Activated T-helper 2 cell treated with anti-CD3 and anti-CD28 coated beads, Interferon-gamma antibody, Interleukin-2, Interleukin-4, amounts not matched to agents 10 μg/mL and 5 μg/mL and 100 μg/mL, durations not matched to agents 14 hours and 24 hours and 36 hours (primary cell): ENCODE measurements around the gene CHRM4. TPM values are rescaled to one million over a fixed set of nuclear protein-coding genes. Genes with fewer than 3 reads are reported as not detected.

Experiments
- DNase-seq: peaks from one replicate; pipeline ENCODE4 v3.0.0; 2021; ENCODE audit warnings: low spot score
- H3K27ac Mint-ChIP-seq: one replicate; pipeline ENCODE4 v1.8.0; 2021; ENCODE audit warnings: mixed read lengths
- H3K27me3 Mint-ChIP-seq: one replicate; pipeline ENCODE4 v1.8.0; 2021; ENCODE audit warnings: low read depth, mixed read lengths
- H3K36me3 Mint-ChIP-seq: one replicate; pipeline ENCODE4 v1.8.0; 2021; ENCODE audit warnings: low read depth, mixed read lengths
- H3K4me1 Mint-ChIP-seq: one replicate; pipeline ENCODE4 v1.8.0; 2021; ENCODE audit warnings: low read depth, mixed read lengths
- H3K4me3 Mint-ChIP-seq: one replicate; pipeline ENCODE4 v1.8.0; 2021; ENCODE audit warnings: low read depth, mild to moderate bottlenecking, moderate library complexity, mixed read lengths
- H3K9me3 Mint-ChIP-seq: one replicate; pipeline ENCODE4 v1.8.0; 2021; ENCODE audit warnings: mixed read lengths
- intact Hi-C: fragments of 100-400 bp; cut with micrococcal nuclease; formaldehyde crosslinking; loops from one replicate; pipeline ENCODE4 v1.15.1; 2023
- total RNA-seq: library from RNA; stranded (reverse); gene quantifications from 2 replicates; pipeline ENCODE4 v1.2.3, GENCODE V29; 2022

The CHRM4 gene
- total RNA-seq, 1 donor from 2014 or later: 0.23 TPM

DNA sequence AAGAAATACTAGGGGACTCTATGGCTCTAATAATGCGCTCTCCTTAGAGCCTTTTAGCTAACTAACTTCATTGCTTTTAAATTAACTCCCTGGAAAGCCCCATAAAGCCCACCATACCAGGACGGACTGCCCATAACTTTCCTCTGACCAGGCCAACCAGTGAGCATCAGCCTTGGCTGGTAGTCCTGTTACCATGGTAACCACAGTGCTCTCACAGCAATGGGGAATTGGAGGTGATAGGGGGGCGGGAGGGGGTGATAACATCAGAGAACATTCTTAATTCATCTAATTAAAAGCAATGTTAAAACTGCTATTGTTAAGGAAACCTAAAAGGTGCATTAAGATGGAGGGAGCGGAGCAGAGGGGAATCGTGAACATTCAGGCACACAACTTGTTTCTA, 27.2 kb upstream of the CHRM4 start:
- Mint-ChIP-seq H3K9me3 (no peaks in the 10 kb centered on the region), H3K4me3 (no peak overlapping the region), H3K4me1 (peaks cover 7% of the 10 kb centered on the region), H3K27ac (no peak overlapping the region), H3K36me3 (peaks cover 26% of the 10 kb centered on the region), H3K27me3 (no peaks in the 10 kb centered on the region)
- intact Hi-C loops: no loop called here
- no peak for DNase-seq

DNA sequence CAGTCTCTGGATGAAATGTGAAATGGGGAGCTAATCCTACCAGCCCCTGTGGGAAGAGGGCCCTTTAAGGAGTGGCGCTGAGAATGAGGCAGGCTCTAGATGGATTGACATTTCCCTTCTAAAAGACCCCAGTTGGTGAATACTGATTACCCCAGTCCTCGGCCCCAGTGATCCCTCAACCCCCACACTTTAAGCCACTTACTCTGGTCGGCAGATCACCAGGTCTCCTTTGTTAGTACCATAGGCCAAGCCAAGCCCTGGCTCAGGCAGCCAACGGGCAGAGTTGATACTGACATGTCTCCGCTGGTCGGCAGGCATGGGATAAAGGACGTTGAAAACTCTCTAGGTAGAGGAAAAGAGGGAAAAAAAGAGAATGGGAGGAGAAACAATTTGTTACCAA, 26.1 kb upstream of the CHRM4 start:
- Mint-ChIP-seq H3K9me3 (no peaks in the 10 kb centered on the region), H3K27ac (no peak overlapping the region), H3K4me1 (peaks cover 7% of the 10 kb centered on the region), H3K36me3 (peaks cover 29% of the 10 kb centered on the region), H3K4me3 (no peak overlapping the region), H3K27me3 (no peaks in the 10 kb centered on the region)
- intact Hi-C loops: no loop called here
- DNase-seq: no peak

DNA sequence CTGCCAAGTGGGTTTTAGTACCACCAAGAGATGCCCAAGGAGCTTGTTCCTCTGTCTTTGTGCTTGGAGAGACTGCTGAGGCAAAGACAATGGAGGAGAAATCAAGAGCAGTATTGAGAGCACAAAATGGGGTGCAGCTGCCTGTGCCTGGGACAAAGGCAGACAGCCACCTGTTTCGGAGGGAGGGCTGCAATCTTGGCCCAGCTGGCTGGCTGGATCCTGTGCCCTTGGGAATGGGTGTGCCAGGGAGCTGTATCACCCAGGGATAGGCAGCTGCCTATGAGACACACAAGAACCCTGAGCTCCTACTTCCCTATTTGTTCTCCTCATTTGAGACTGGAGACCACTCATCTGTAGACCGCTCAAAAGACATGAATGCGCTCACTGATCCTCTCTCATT, 23.3 kb upstream of the CHRM4 start:
- intact Hi-C loops: no loop called here
- H3K9me3 Mint-ChIP-seq: no peaks in the 10 kb centered on the region
- H3K36me3 Mint-ChIP-seq: peaks cover 27% of the 10 kb centered on the region
- no peak for DNase-seq
- H3K4me1 Mint-ChIP-seq: no peaks in the 10 kb centered on the region
- no peaks in the 10 kb centered on the region for H3K27me3 Mint-ChIP-seq
- no peak overlapping the region for H3K27ac Mint-ChIP-seq
- no peak overlapping the region for H3K4me3 Mint-ChIP-seq

DNA sequence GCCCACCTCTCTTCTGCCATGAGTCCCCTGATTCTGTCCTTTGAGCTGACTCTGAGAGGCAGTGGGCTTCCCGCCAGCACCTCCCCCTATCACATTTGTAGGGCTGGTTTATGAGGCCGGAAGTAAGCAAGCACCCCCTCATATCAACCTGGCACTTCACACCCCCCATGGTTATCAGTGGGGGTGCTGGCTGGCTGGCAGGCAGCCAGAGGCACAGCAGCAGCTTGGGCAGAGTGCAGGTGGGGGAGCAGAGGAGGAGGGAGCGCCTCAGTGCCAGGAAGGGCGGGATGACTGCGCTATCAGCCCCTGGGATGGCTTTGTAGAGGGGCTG, 22.9 kb upstream of the CHRM4 start:
- DNase-seq: no peak
- intact Hi-C loops: no loop called here
- Mint-ChIP-seq H3K4me1 (no peaks in the 10 kb centered on the region), H3K27ac (no peak overlapping the region), H3K27me3 (no peaks in the 10 kb centered on the region), H3K9me3 (no peaks in the 10 kb centered on the region), H3K36me3 (peaks cover 30% of the 10 kb centered on the region), H3K4me3 (no peak overlapping the region)

DNA sequence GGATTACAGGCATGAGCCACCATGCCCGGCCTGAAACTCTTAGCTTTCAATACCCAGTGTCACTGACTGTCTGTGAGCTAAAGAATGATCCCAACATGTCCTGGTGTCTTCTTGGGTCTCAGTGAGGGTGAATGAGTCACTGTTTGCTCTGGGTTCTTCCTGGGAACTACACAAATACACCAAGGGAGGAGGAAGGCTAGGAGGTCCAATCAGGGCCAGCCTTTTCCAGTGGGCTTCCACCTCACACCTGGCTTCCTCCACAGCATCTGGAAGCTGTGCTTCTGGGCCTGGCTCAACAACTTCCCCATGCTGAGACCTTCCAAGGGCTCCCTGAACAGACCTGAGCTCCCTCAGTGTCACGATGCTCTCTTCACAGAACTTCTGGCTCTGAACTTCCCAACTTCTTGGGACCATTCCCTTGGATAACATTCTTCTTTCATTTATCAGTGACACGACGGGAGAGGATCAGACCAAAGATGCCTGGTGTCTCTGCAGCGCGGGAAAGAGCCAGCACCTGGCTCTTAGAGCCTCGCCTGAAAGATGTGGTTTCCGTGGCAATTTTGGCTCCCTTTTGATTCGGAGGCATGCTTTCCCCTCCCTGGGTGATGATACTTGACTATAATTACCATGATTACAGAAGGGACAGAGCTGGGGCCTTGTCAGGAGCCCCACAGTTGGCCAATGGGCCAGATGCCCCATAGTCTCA, 22.3 kb upstream of the CHRM4 start:
- no peaks in the 10 kb centered on the region for H3K4me1 Mint-ChIP-seq
- H3K27me3 Mint-ChIP-seq: no peaks in the 10 kb centered on the region
- no peaks in the 10 kb centered on the region for H3K9me3 Mint-ChIP-seq
- no peak overlapping the region for H3K27ac Mint-ChIP-seq
- no peak overlapping the region for H3K4me3 Mint-ChIP-seq
- DNase-seq: no peak
- intact Hi-C loops: no loop called here
- peaks cover 30% of the 10 kb centered on the region for H3K36me3 Mint-ChIP-seq

DNA sequence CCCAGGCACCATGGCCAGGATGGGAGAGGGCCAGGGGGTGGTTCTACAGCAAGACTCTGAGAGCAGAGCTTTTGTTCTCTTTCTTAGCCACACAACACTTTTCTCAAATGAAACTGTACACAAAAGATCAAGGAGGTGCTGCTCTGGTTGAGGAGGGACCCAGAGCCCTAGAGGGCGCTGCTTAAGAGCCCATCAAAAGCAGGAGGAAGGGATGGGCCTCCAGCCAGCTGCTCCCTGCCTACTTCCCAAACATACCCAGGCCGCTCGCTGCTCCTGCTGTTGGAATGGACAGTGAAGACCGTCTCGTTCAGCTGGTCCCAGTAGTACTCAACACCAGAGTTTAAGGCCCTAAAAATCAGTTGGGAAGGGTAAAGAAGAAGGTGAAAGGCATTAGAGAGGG, 18.4 kb upstream of the CHRM4 start:
- H3K27ac Mint-ChIP-seq: no peak overlapping the region
- DNase-seq: no peak

DNA sequence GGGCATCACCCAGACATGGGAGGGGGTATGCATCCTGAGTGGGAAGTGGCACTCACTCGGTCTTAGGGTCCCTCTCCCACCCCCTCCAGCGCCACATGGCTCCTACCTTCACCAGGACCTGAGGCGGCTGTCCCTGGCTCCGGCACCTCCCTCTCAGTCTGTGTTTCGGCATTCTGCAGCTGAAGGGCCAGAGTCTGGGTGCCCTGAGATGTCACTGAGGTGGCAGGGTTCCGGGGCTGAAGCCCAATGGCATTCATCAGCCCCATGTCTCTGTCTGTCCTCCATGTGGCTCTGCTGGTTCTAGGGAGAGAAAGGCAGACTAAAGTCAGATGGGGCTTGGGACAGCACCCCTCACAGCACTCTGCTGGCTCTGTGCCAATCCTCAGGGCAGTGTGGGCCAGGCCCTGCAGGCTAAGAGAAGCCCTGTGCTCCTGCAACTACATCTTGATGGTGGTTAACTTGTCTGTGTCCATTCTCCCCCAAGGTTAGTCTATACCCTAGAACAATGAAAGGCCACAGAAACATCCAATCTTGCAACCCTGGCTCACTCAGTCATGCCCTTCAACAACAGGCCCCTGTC, 16.9 kb upstream of the CHRM4 start:
- H3K27ac Mint-ChIP-seq: no peak overlapping the region
- DNase-seq: no peak
- intact Hi-C loops: no loop called here
- H3K4me1 Mint-ChIP-seq: no peaks in the 10 kb centered on the region
- no peaks in the 10 kb centered on the region for H3K27me3 Mint-ChIP-seq
- no peak overlapping the region for H3K4me3 Mint-ChIP-seq
- peaks cover 24% of the 10 kb centered on the region for H3K36me3 Mint-ChIP-seq
- H3K9me3 Mint-ChIP-seq: no peaks in the 10 kb centered on the region

More for the DNA sequence above, 18.4 kb upstream of the CHRM4 start:
- H3K36me3 Mint-ChIP-seq: peaks cover 28% of the 10 kb centered on the region
- no peaks in the 10 kb centered on the region for H3K27me3 Mint-ChIP-seq
- intact Hi-C loops: no loop called here
- H3K4me3 Mint-ChIP-seq: no peak overlapping the region
- no peaks in the 10 kb centered on the region for H3K9me3 Mint-ChIP-seq
- no peaks in the 10 kb centered on the region for H3K4me1 Mint-ChIP-seq

DNA sequence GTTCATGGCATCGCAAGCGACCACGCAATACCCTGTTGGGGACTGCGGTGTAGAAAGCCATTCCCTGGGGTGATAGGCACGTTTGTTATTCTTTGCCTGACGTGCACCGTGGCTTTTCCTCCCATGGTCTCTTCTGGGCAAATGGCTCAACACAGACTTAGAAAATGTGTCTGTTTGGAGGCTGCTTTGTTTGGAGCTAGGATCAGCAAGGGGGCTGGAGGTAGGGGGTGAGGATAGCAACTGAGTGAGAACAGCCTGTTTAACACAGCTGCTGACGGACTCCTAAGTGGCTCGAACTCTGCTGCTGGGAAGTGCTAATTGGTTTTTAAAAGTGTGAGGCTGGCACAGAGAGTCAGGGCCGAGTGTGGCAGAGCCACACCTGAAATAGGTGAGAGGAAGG, 16.1 kb upstream of the CHRM4 start:
- Mint-ChIP-seq H3K4me3 (no peak overlapping the region), H3K4me1 (no peaks in the 10 kb centered on the region), H3K36me3 (peaks cover 27% of the 10 kb centered on the region), H3K27ac (no peak overlapping the region), H3K9me3 (no peaks in the 10 kb centered on the region), H3K27me3 (no peaks in the 10 kb centered on the region)
- no peak for DNase-seq
- intact Hi-C loops: no loop called here

DNA sequence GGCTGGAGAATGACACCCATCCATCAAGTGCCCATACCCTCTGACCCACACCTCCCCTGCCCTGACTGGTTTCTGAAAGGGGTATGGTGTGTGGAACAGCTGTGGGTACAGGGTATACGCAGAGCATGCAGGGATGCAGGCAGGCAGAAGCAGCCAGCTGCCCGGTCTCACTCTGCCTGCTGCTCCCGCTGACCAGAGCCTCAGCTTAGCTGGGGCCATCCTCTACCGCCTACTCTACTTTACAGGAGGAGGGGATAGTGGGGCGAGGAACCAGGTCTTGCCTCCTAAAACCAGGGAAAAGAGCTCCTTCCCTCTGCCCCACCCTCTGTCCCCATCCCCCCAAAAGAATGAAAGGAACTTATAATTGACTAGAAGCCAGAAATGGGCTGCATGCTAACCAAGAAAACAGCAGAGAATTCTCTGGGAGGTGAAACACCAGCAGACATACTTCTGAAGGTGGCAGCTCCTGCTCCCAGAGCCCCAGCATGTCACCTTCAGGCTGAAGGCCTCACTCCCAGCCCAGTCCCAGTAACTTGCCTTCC, 13.0 kb upstream of the CHRM4 start:
- H3K27me3 Mint-ChIP-seq: no peaks in the 10 kb centered on the region
- intact Hi-C loops: no loop called here
- H3K4me1 Mint-ChIP-seq: no peaks in the 10 kb centered on the region
- no peak overlapping the region for H3K4me3 Mint-ChIP-seq
- no peak for DNase-seq
- peaks cover 22% of the 10 kb centered on the region for H3K36me3 Mint-ChIP-seq
- H3K27ac Mint-ChIP-seq: no peak overlapping the region
- H3K9me3 Mint-ChIP-seq: no peaks in the 10 kb centered on the region

DNA sequence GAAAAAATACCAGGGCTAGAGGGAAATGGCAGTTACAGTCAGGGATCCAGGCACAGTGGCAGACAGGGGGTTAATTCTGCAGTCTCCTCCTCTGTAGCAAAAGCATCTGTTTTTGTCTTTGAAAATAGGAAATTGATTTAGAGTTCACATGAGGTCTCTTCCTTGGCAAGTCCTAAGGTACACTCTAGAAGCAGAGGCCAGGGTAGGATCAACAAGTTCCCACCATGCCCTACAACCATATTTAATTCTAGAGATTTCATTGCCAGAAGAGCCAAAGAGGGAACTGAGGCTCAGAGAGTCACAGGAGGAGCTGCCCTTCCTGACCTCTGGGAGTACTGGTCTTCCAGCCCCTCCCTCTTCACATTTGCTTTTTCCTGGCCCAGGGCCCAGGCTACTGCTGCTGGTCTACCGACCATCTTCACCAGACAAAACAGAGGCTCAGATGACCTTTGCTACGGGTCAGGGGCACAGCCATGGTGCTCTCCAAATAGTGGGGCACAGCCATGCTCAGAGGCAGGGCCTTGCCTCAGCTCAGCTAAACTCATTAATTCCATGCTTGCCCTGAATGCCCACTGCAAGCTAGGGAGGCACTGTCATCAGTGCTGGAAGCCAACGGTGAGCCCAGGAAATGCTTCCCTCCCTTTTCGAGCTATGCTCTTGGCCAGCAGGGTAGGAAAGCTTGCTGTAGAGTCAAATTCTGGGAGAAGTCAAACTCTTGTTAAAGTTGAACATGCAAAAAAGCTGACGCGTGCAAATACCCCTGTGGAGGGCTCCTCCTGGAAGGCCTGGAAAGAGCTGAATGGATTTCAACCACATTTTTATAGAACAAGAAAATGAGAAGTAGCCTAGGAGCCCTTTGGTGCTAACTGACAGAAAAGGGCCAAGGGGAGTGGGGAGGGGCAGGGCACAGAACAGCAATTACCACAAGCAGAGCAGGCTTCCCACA, 11.7 kb upstream of the CHRM4 start:
- no peak overlapping the region for H3K4me3 Mint-ChIP-seq
- no peak overlapping the region for H3K27ac Mint-ChIP-seq
- H3K36me3 Mint-ChIP-seq: peaks cover 19% of the 10 kb centered on the region
- no peak for DNase-seq
- intact Hi-C loops: no loop called here
- H3K27me3 Mint-ChIP-seq: no peaks in the 10 kb centered on the region
- H3K4me1 Mint-ChIP-seq: no peaks in the 10 kb centered on the region
- no peaks in the 10 kb centered on the region for H3K9me3 Mint-ChIP-seq

DNA sequence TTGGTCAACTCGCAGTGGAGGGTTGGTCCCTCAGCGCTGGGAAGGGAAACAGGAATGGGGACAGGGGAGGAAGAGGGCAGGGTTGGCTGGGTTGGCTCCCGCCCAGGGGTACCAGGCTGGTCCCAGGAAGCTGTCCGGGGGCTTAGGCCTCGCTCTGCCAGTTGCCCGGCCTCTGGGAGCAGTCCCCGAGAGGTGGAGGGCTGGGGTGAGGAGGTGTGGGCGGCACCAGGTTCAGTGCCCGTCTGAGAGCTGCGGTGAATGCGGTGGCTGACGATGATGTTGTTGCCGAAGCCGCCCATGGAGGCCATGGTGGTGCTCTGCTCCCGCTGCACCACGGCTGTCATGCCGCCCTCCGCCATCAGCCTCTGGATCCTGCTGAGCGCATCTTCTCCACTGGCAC, 6.0 kb upstream of the CHRM4 start:
- Mint-ChIP-seq H3K4me1 (peaks cover 7% of the 10 kb centered on the region), H3K36me3 (peaks cover 1% of the 10 kb centered on the region), H3K27ac (no peak overlapping the region), H3K4me3 (no peak overlapping the region), H3K27me3 (peaks cover 13% of the 10 kb centered on the region), H3K9me3 (no peaks in the 10 kb centered on the region)
- DNase-seq: no peak
- intact Hi-C loops: no loop called here

DNA sequence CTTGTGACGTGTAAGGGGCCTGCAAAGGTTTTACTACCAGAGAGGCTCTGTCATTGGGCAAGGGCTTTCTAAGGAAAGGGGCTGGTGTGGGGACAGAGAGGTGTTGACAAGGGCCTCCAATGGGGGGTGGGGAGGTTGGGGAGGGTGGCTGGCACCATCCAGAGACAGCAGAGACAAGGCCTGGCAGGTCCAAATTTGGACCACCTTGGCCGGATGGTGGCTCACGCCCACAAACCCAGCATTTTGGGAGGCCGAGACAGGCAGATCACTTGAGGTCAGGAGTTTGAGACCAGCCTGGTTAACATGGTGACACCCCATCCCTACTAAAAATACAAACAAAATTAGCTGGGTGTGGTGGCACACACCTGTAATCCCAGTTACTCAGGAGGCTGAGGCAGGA, 2.2 kb upstream of the CHRM4 start:
- H3K9me3 Mint-ChIP-seq: no peaks in the 10 kb centered on the region
- H3K36me3 Mint-ChIP-seq: no peaks in the 10 kb centered on the region
- no peak for DNase-seq
- peaks cover 9% of the 10 kb centered on the region for H3K4me1 Mint-ChIP-seq
- H3K4me3 Mint-ChIP-seq: no peak overlapping the region
- no peak overlapping the region for H3K27ac Mint-ChIP-seq
- intact Hi-C loops: no loop called here
- H3K27me3 Mint-ChIP-seq: peaks cover 34% of the 10 kb centered on the region

DNA sequence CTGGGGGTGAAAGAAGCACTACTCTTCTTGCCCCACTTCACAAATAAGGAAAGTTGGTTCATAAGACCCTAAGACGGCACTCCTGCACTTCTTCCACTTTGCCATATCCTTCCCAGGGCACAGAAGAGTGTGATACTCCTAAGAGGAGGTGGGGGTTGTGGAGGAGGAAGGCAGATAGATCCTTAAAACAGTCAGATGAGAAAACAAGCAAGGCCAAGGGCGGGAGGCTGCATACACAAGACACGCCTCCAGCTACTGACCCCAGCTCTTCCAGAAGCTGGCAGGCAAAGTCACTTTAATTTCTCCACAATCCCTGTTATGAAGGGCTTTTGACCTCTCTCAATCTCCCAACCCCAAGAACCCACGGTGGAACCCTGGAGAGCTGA, 1.6 kb upstream of the CHRM4 start:
- H3K27me3 Mint-ChIP-seq: peaks cover 39% of the 10 kb centered on the region
- no peak overlapping the region for H3K27ac Mint-ChIP-seq

More for the DNA sequence above, 1.6 kb upstream of the CHRM4 start:
- Mint-ChIP-seq H3K4me3 (peak overlapping the region; percentile 71), H3K36me3 (no peaks in the 10 kb centered on the region), H3K4me1 (peaks cover 11% of the 10 kb centered on the region), H3K9me3 (no peaks in the 10 kb centered on the region)
- DNase-seq: no peak
- intact Hi-C loops: no loop called here
